SK-N-SH treated with all-trans-retinoic acid at 6 μM for 48 hours (cell line): ENCODE data around the gene TMED1.

Experiments
- ATAC-seq: fragments of 200-7000 bp; cut with Tn5 transposase; 3 replicates; pipeline ENCODE4 v1.9.1; 2020; ENCODE audit warnings: mild to moderate bottlenecking, moderate library complexity
- ARNTL ChIP-seq: fragments of 450-650 bp; formaldehyde crosslinking; IDR thresholded peaks from 2 replicates; pipeline ENCODE4 v1.5.0; 2020; ENCODE audit warnings: low read depth, mild to moderate bottlenecking, moderate library complexity, borderline replicate concordance
- BACH2 ChIP-seq: fragments of 250-450 bp; sonication (Bioruptor Pico); IDR thresholded peaks from 2 replicates; pipeline ENCODE4 v1.9.0; 2021; ENCODE audit warnings: mild to moderate bottlenecking, borderline replicate concordance
- CREB5 ChIP-seq: fragments of 250-450 bp; sonication (Bioruptor Pico); IDR thresholded peaks from 2 replicates; pipeline ENCODE4 v1.5.1; 2020; ENCODE audit warnings: low read depth, mild to moderate bottlenecking, moderate library complexity
- CSDC2 ChIP-seq: fragments of 250-450 bp; sonication (Bioruptor Pico); IDR thresholded peaks from 2 replicates; pipeline ENCODE4 v1.5.0; 2020; ENCODE audit warnings: mild to moderate bottlenecking, moderate library complexity
- CSRNP3 ChIP-seq: fragments of 250-450 bp; sonication (Bioruptor Pico); IDR thresholded peaks from 2 replicates; pipeline ENCODE4 v1.5.1; 2021; ENCODE audit warnings: mild to moderate bottlenecking, moderate library complexity
- ESRRG ChIP-seq: fragments of 250-450 bp; sonication (Bioruptor Pico); IDR thresholded peaks from 2 replicates; pipeline ENCODE4 v1.6.1; 2021; ENCODE audit warnings: mild to moderate bottlenecking
- GLIS3 ChIP-seq: fragments of 250-450 bp; sonication (Bioruptor Pico); IDR thresholded peaks from 2 replicates; pipeline ENCODE4 v1.5.0; 2020; ENCODE audit warnings: mild to moderate bottlenecking, moderate library complexity
- ISL1 ChIP-seq: fragments of 250-450 bp; sonication (Bioruptor Pico); IDR thresholded peaks from 2 replicates; pipeline ENCODE4 v2.1.2; 2022; ENCODE audit warnings: mild to moderate bottlenecking, moderate library complexity
- OSR1 ChIP-seq: fragments of 250-450 bp; sonication (Bioruptor Pico); IDR thresholded peaks from 2 replicates; pipeline ENCODE4 v1.8.0; 2022; ENCODE audit warnings: moderate library complexity, mild to moderate bottlenecking, inconsistent platforms
- PATZ1 ChIP-seq: fragments of 250-450 bp; sonication (Bioruptor Pico); IDR thresholded peaks from 2 replicates; pipeline ENCODE4 v1.8.0; 2020; ENCODE audit warnings: mild to moderate bottlenecking, moderate library complexity, borderline replicate concordance
- POU6F1 ChIP-seq: fragments of 250-450 bp; sonication (Bioruptor Pico); IDR thresholded peaks from 2 replicates; pipeline ENCODE4 v1.8.0; 2021; ENCODE audit warnings: low read depth, mild to moderate bottlenecking, moderate library complexity, borderline replicate concordance
- PPARA ChIP-seq: fragments of 250-450 bp; sonication (Bioruptor Pico); IDR thresholded peaks from 2 replicates; pipeline ENCODE4 v1.5.0; 2020; ENCODE audit warnings: mild to moderate bottlenecking, borderline replicate concordance
- RARB ChIP-seq: fragments of 250-450 bp; sonication (Bioruptor Pico); IDR thresholded peaks from 2 replicates; pipeline ENCODE4 v1.8.0; 2021; ENCODE audit warnings: mild to moderate bottlenecking, moderate library complexity
- SNAI2 ChIP-seq: fragments of 250-450 bp; sonication (Bioruptor Pico); IDR thresholded peaks from 2 replicates; pipeline ENCODE4 v1.5.0; 2020; ENCODE audit warnings: mild to moderate bottlenecking, moderate library complexity
- TCF4 ChIP-seq: fragments of 250-450 bp; sonication (Bioruptor Pico); IDR thresholded peaks from 2 replicates; pipeline ENCODE4 v1.8.0; 2021; ENCODE audit warnings: mild to moderate bottlenecking, moderate library complexity, borderline replicate concordance
- TOX ChIP-seq: fragments of 250-450 bp; sonication (Bioruptor Pico); IDR thresholded peaks from 2 replicates; pipeline ENCODE4 v1.8.0; 2021; ENCODE audit warnings: mild to moderate bottlenecking, moderate library complexity, borderline replicate concordance
- TSHZ2 ChIP-seq: fragments of 250-450 bp; sonication (Bioruptor Pico); IDR thresholded peaks from 2 replicates; pipeline ENCODE4 v1.5.0; 2020; ENCODE audit warnings: mild to moderate bottlenecking, moderate library complexity
- ZC3H10 ChIP-seq: fragments of 250-450 bp; sonication (Bioruptor Pico); IDR thresholded peaks from 2 replicates; pipeline ENCODE4 v1.5.1; 2021; ENCODE audit warnings: mild to moderate bottlenecking, moderate library complexity
- ZFP3 ChIP-seq: fragments of 250-450 bp; sonication (Bioruptor Pico); IDR thresholded peaks from 2 replicates; pipeline ENCODE4 v1.5.0; 2020; ENCODE audit warnings: mild to moderate bottlenecking, moderate library complexity
- ZFP30 ChIP-seq: fragments of 450-650 bp; formaldehyde crosslinking; IDR thresholded peaks from 2 replicates; pipeline ENCODE4 v1.5.0; 2022; ENCODE audit warnings: mild to moderate bottlenecking, moderate library complexity
- ZNF565 ChIP-seq: fragments of 450-650 bp; formaldehyde crosslinking; conservative IDR thresholded peaks from 2 replicates; pipeline ENCODE4 v1.5.0; 2020; ENCODE audit warnings: low read depth, mild to moderate bottlenecking, moderate library complexity
- ZNF70 ChIP-seq: fragments of 450-650 bp; formaldehyde crosslinking; IDR thresholded peaks from 2 replicates; pipeline ENCODE4 v1.5.0; 2020; ENCODE audit warnings: mild to moderate bottlenecking, moderate library complexity
- ZNF8 ChIP-seq: fragments of 450-650 bp; formaldehyde crosslinking; IDR thresholded peaks from 2 replicates; pipeline ENCODE4 v1.5.0; 2020; ENCODE audit warnings: mild to moderate bottlenecking, moderate library complexity

TMED1 gene

GRCh38 chr19:10836479-10837330 is 693 bp upstream of the TMED1 start:
- no peak for TF ChIP-seq CSRNP3 (CRISPR knock-in tag)
- no peak for TF ChIP-seq CSDC2 (CRISPR knock-in tag)
- TF ChIP-seq RARB (CRISPR knock-in tag), result no peak
- TF ChIP-seq OSR1 (CRISPR knock-in tag), result no peak
- TF ChIP-seq CREB5 (CRISPR knock-in tag), result no peak
- peak; percentile 44; the same call in 1 of the 2 replicates for TF ChIP-seq ZNF8 (CRISPR knock-in tag)
- no peak for TF ChIP-seq ZNF565 (CRISPR knock-in tag)
- no peak for TF ChIP-seq TOX (CRISPR knock-in tag)
- peak; percentile 62; the same call in 1 of the 2 replicates for TF ChIP-seq SNAI2 (CRISPR knock-in tag)
- TF ChIP-seq ZFP3 (CRISPR knock-in tag), result 0 out of 2 replicates have a peak, but pooled peaks have one; percentile 22
- no peak; the same call in 1 of the 2 replicates for TF ChIP-seq TSHZ2 (CRISPR knock-in tag)
- no peak for TF ChIP-seq ISL1
- TF ChIP-seq ZNF70, result peak; percentile 56; the same call in 1 of the 2 replicates
- no peak for TF ChIP-seq PPARA (CRISPR knock-in tag)
- no peak for TF ChIP-seq ARNTL (CRISPR knock-in tag)
- TF ChIP-seq TCF4, result no peak
- TF ChIP-seq ESRRG (CRISPR knock-in tag), result no peak
- no peak for TF ChIP-seq ZC3H10 (CRISPR knock-in tag)
- no peak for TF ChIP-seq PATZ1 (CRISPR knock-in tag)
- peak; percentile 36; the same call in 1 of the 2 replicates for TF ChIP-seq ZFP30
- TF ChIP-seq POU6F1, result no peak
- no peak for TF ChIP-seq BACH2 (CRISPR knock-in tag)
- no peak for TF ChIP-seq GLIS3 (CRISPR knock-in tag)
- ATAC-seq, result no peak

- TF ChIP-seq ISL1, result no peak
- no peak for TF ChIP-seq BACH2 (CRISPR knock-in tag)
- TF ChIP-seq TSHZ2 (CRISPR knock-in tag), result no peak
- no peak for TF ChIP-seq PATZ1 (CRISPR knock-in tag)
- TF ChIP-seq ARNTL (CRISPR knock-in tag), result no peak
- no peak for TF ChIP-seq PPARA (CRISPR knock-in tag)
- no peak for TF ChIP-seq ZFP3 (CRISPR knock-in tag)
- no peak for TF ChIP-seq ZNF8 (CRISPR knock-in tag)
- no peak for TF ChIP-seq CSDC2 (CRISPR knock-in tag)
- no peak for TF ChIP-seq RARB (CRISPR knock-in tag)
- TF ChIP-seq, all 23 proteins: peak for 0
- ATAC-seq, result peak; percentile 91
Observed at GRCh38 chr19:10835089-10835753, 791 bp downstream of the TMED1 start.
